Naive B cell (primary cell): ENCODE measurements around the gene GLB1L. TPM values are rescaled to one million over a fixed set of nuclear protein-coding genes. Genes with fewer than 3 reads are reported as not detected.

Source experiments
- ATAC-seq, 2 donors: fragments of 150-1000 bp; cut with Tn5 transposase; 2 replicates each; pipeline ENCODE4 v1.10.0; 2021; ENCODE audit warnings: low read depth in 2 of 2, mild to moderate bottlenecking in 2 of 2, moderate library complexity in 2 of 2
- DNase-seq: peaks from one replicate; pipeline ENCODE4 v3.0.0; 2022
- H3K27ac Mint-ChIP-seq, 6 donors: one replicate each; pipeline ENCODE4 v1.8.0; 2020 to 2022; ENCODE audit warnings: mild to moderate bottlenecking in 6 of 6, mixed read lengths in 6 of 6, moderate library complexity in 5 of 6, inconsistent platforms in 2 of 6
- H3K27me3 Mint-ChIP-seq, 3 donors: one replicate each; pipeline ENCODE4 v1.8.0; 2021 to 2022; ENCODE audit warnings: mixed read lengths in 3 of 3, mild to moderate bottlenecking in 1 of 3
- H3K36me3 Mint-ChIP-seq, 2 donors: one replicate each; pipeline ENCODE4 v1.8.0; 2020 to 2022; ENCODE audit warnings: mixed read lengths in 2 of 2, inconsistent platforms in 1 of 2, mild to moderate bottlenecking in 1 of 2
- H3K4me1 Mint-ChIP-seq, 3 donors: one replicate each; pipeline ENCODE4 v1.8.0; 2020 to 2022; ENCODE audit warnings: mixed read lengths in 3 of 3, inconsistent platforms in 1 of 3, mild to moderate bottlenecking in 1 of 3, moderate library complexity in 1 of 3
- H3K4me3 Mint-ChIP-seq, 8 donors: one replicate each; pipeline ENCODE4 v1.8.0; 2020 to 2022; ENCODE audit warnings: mild to moderate bottlenecking in 8 of 8, mixed read lengths in 8 of 8, moderate library complexity in 8 of 8, inconsistent platforms in 2 of 8
- H3K9me3 Mint-ChIP-seq, 7 donors: one replicate each; pipeline ENCODE4 v1.8.0; 2020 to 2022; ENCODE audit warnings: mixed read lengths in 7 of 7, mild to moderate bottlenecking in 5 of 7, inconsistent platforms in 2 of 7, moderate library complexity in 1 of 7
- polyA plus RNA-seq, 6 donors: library from polyadenylated mRNA; unstranded; fragments of 300-500 nt; fragmentation: Illumina TruSeq; gene quantifications; one replicate each; pipeline ENCODE4 v1.2.3, GENCODE V29; 2021; ENCODE audit warnings: low read depth in 6 of 6

Gene GLB1L
- polyA plus RNA-seq, 6 donors from 2014 or later: 0.24 to 1.5 (median 1.00) TPM; not detected in 1

GRCh38 chr2:219245899-219246230, 621 bp upstream of the GLB1L start:
- DNase-seq (no peak), ATAC-seq (no peak)
- H3K9me3 Mint-ChIP-seq: no peaks in the 10 kb centered on the region
- no peaks in the 10 kb centered on the region for H3K27me3 Mint-ChIP-seq
- peak overlapping the region; percentile 93 to 99 (median 98) for H3K27ac Mint-ChIP-seq
- peaks cover 0 to 3% of the 10 kb centered on the region in 2 donors for H3K36me3 Mint-ChIP-seq
- H3K4me1 Mint-ChIP-seq: peaks cover 39 to 76% (median 64%) of the 10 kb centered on the region in 3 donors
- H3K4me3 Mint-ChIP-seq: peak overlapping the region; percentile 78 to 95 (median 91)

- Mint-ChIP-seq H3K27ac (peak overlapping the region; percentile 93 to 99 (median 98)), H3K36me3 (no peaks in the 10 kb centered on the region), H3K27me3 (no peaks in the 10 kb centered on the region), H3K9me3 (no peaks in the 10 kb centered on the region), H3K4me3 (peak overlapping the region; percentile 78 to 95 (median 91)), H3K4me1 (peaks cover 28 to 65% (median 53%) of the 10 kb centered on the region in 3 donors)
- DNase-seq (no peak), ATAC-seq (no peak)
Observed at GRCh38 chr2:219244789-219245147, 476 bp downstream of the GLB1L start.

- Mint-ChIP-seq H3K4me3 (peak overlapping the region; percentile 42 to 84 (median 70)), H3K9me3 (no peaks in the 10 kb centered on the region), H3K4me1 (peaks cover 18 to 51% (median 38%) of the 10 kb centered on the region in 3 donors), H3K27ac (peak overlapping the region in 5 of 6 donors; percentile 23 to 81 (median 78)), H3K36me3 (no peaks in the 10 kb centered on the region), H3K27me3 (no peaks in the 10 kb centered on the region)
- ATAC-seq: no peak
- DNase-seq: no peak
Observed at GRCh38 chr2:219243291-219243761, 1.9 kb downstream of the GLB1L start.

GRCh38 chr2:219234331-219234730, 10.9 kb downstream of the GLB1L start:
- Mint-ChIP-seq H3K27ac (peak overlapping the region in 2 of 6 donors; percentile 9 to 85), H3K9me3 (no peaks in the 10 kb centered on the region), H3K36me3 (peaks cover 12 to 37% of the 10 kb centered on the region in 2 donors), H3K4me3 (peak overlapping the region in 2 of 8 donors; percentile 5 to 31), H3K27me3 (no peaks in the 10 kb centered on the region), H3K4me1 (peaks cover 26 to 30% (median 28%) of the 10 kb centered on the region in 3 donors)
- DNase-seq (no peak), ATAC-seq (no peak)

GRCh38 chr2:219230059-219230540, 15.1 kb downstream of the GLB1L start:
- ATAC-seq: peak; percentile 6 to 11
- Mint-ChIP-seq H3K36me3 (peaks cover 15 to 23% of the 10 kb centered on the region in 2 donors), H3K27me3 (no peaks in the 10 kb centered on the region), H3K9me3 (no peaks in the 10 kb centered on the region), H3K27ac (peak overlapping the region; percentile 90 to 99 (median 98)), H3K4me3 (peak overlapping the region; percentile 89 to 100 (median 98)), H3K4me1 (peaks cover 43 to 48% (median 47%) of the 10 kb centered on the region in 3 donors)
- peak; percentile 33 for DNase-seq

GRCh38 chr2:219229305-219230058, 15.8 kb downstream of the GLB1L start, which contains the start of the genes ANKZF1 and ATG9A:
Gene ANKZF1 (plus strand): TSS chr2:219229806. CDS start chr2:219230258, 452 bp downstream.
Gene ATG9A (minus strand): TSS chr2:219229636. CDS start chr2:219228024, 1,612 bp downstream.
- Mint-ChIP-seq H3K27me3 (no peaks in the 10 kb centered on the region), H3K36me3 (peaks cover 20 to 23% of the 10 kb centered on the region in 2 donors), H3K4me3 (peak within 1 kb of the TSS; percentile 89 to 100 (median 98)), H3K9me3 (no peaks in the 10 kb centered on the region), H3K4me1 (peaks cover 43 to 51% (median 43%) of the 10 kb centered on the region in 3 donors), H3K27ac (peak within 1 kb of the TSS; percentile 90 to 99 (median 98))
- peak; percentile 96 for ATAC-seq
- DNase-seq: peak; percentile 99

- Mint-ChIP-seq H3K4me1 (peaks cover 39 to 50% (median 41%) of the 10 kb centered on the region in 3 donors), H3K27ac (peak overlapping the region in 3 of 6 donors; percentile 24 to 98 (median 79)), H3K9me3 (no peaks in the 10 kb centered on the region), H3K27me3 (no peaks in the 10 kb centered on the region), H3K4me3 (peak overlapping the region; percentile 78 to 100 (median 88)), H3K36me3 (peaks cover 15 to 19% of the 10 kb centered on the region in 2 donors)
- DNase-seq (no peak), ATAC-seq (no peak)
Observed at GRCh38 chr2:219228911-219229304, 16.3 kb downstream of the GLB1L start.

GRCh38 chr2:219228041-219228910, 17.0 kb downstream of the GLB1L start:
- H3K36me3 Mint-ChIP-seq: peaks cover 15 to 18% of the 10 kb centered on the region in 2 donors
- peak overlapping the region; percentile 78 to 100 (median 88) for H3K4me3 Mint-ChIP-seq
- H3K9me3 Mint-ChIP-seq: no peaks in the 10 kb centered on the region
- no peaks in the 10 kb centered on the region for H3K27me3 Mint-ChIP-seq
- ATAC-seq: no peak
- no peak for DNase-seq
- H3K4me1 Mint-ChIP-seq: peaks cover 33 to 50% (median 41%) of the 10 kb centered on the region in 3 donors
- H3K27ac Mint-ChIP-seq: peak overlapping the region in 4 of 6 donors; percentile 24 to 98 (median 78)

- H3K36me3 Mint-ChIP-seq: peaks cover 21 to 30% of the 10 kb centered on the region in 2 donors
Observed at GRCh38 chr2:219225350-219225749, 19.9 kb downstream of the GLB1L start.

GRCh38 chr2:219223831-219224610, 21.2 kb downstream of the GLB1L start:
- Mint-ChIP-seq H3K36me3 (peaks cover 21 to 30% of the 10 kb centered on the region in 2 donors), H3K4me1 (peaks cover 31 to 44% (median 32%) of the 10 kb centered on the region in 3 donors), H3K4me3 (peak overlapping the region in 1 of 8 donors; percentile 42), H3K27ac (peak overlapping the region in 3 of 6 donors; percentile 11 to 81 (median 56)), H3K9me3 (no peaks in the 10 kb centered on the region), H3K27me3 (no peaks in the 10 kb centered on the region)
- ATAC-seq (no peak), DNase-seq (no peak)

More at GRCh38 chr2:219225350-219225749, 19.9 kb downstream of the GLB1L start:
- no peaks in the 10 kb centered on the region for H3K9me3 Mint-ChIP-seq
- ATAC-seq (no peak), DNase-seq (no peak)
- H3K4me3 Mint-ChIP-seq: peak overlapping the region in 2 of 8 donors; percentile 66 to 77
- no peaks in the 10 kb centered on the region for H3K27me3 Mint-ChIP-seq
- H3K27ac Mint-ChIP-seq: no peak overlapping the region
- H3K4me1 Mint-ChIP-seq: peaks cover 33 to 42% (median 38%) of the 10 kb centered on the region in 3 donors

GRCh38 chr2:219221957-219222518, 23.2 kb downstream of the GLB1L start:
- no peak for ATAC-seq
- no peak for DNase-seq
- peak overlapping the region in 1 of 8 donors; percentile 71 for H3K4me3 Mint-ChIP-seq
- peaks cover 25 to 38% (median 31%) of the 10 kb centered on the region in 3 donors for H3K4me1 Mint-ChIP-seq
- H3K9me3 Mint-ChIP-seq: no peaks in the 10 kb centered on the region
- no peaks in the 10 kb centered on the region for H3K27me3 Mint-ChIP-seq
- peaks cover 21 to 30% of the 10 kb centered on the region in 2 donors for H3K36me3 Mint-ChIP-seq
- H3K27ac Mint-ChIP-seq: no peak overlapping the region
